Uterus (tissue), 4 donors: ENCODE measurements around the gene IL25. TPM values are rescaled to one million over a fixed set of nuclear protein-coding genes. Genes with fewer than 3 reads are reported as not detected.

Source experiments
- DNase-seq, 2 donors: peaks; one replicate each; pipeline ENCODE4 v3.0.0-alpha.2; 2019 to 2020
- H3K27ac ChIP-seq, 2 donors: fragments of 200-600 bp; sonication (generic); 1 replicate in 1 of 2; 2 replicates in 1 of 2; pipeline ENCODE4 v1.5.1; 2016 to 2018
- H3K27me3 ChIP-seq, 2 donors: fragments of 200-600 bp; sonication (generic); one replicate each; pipeline ENCODE4 v1.5.1; 2018 to 2019; ENCODE audit warnings: control low read depth in 1 of 2
- H3K36me3 ChIP-seq, 2 donors: fragments of 200-600 bp; sonication (generic); one replicate each; pipeline ENCODE4 v1.5.1; 2019; ENCODE audit warnings: control low read depth in 1 of 2
- H3K4me1 ChIP-seq, 2 donors: fragments of 200-600 bp; sonication (generic); one replicate each; pipeline ENCODE4 v1.5.1; 2018 to 2019; ENCODE audit warnings: control low read depth in 1 of 2
- H3K4me3 ChIP-seq, 2 donors: fragments of 200-600 bp; sonication (generic); 1 replicate in 1 of 2; 2 replicates in 1 of 2; pipeline ENCODE4 v1.5.1; 2018 to 2019; ENCODE audit warnings: mild to moderate bottlenecking in 1 of 2
- H3K9me3 ChIP-seq, 2 donors: fragments of 200-600 bp; sonication (generic); one replicate each; pipeline ENCODE4 v1.5.1; 2019; ENCODE audit warnings: control low read depth in 1 of 2
- POLR2A ChIP-seq, 2 donors: fragments of 450-650 bp; IDR thresholded peaks; one replicate each; pipeline ENCODE4 v1.6.1; 2016; ENCODE audit warnings: antibody characterized with exemption in 2 of 2, mild to moderate bottlenecking in 1 of 2, moderate library complexity in 1 of 2
- intact Hi-C: fragments of 100-400 bp; cut with DNase I; formaldehyde crosslinking; loops from one replicate; pipeline ENCODE4 v1.15.1; 2023; ENCODE audit warnings: low total_unique reads
- total RNA-seq, 4 donors: library from RNA; depleted of rRNA in 3 of 4; stranded (reverse); fragments of >200 nt in 3 of 4; gene quantifications; one replicate each; pipeline versions ENCODE4 v1.1.0 to v1.2.4, GENCODE V29; 2014 to 2023
- TF ChIP-seq, protein P1 (sequence below), 4 experiments: fragments of 200-600 bp in 2 of 4; fragments of 450-650 bp in 2 of 4; sonication (generic) in 2 of 4; IDR thresholded peaks; one replicate each; pipeline ENCODE4 v1.5.1; 2016 to 2019; ENCODE audit warnings: antibody characterized with exemption in 4 of 4, mild to moderate bottlenecking in 2 of 4, moderate library complexity in 1 of 4
- donor health status: DM: yes; HTN: yes; CAD: no.

Gene IL25
- total RNA-seq, 4 donors from 2014 or later = not detected

DNA sequence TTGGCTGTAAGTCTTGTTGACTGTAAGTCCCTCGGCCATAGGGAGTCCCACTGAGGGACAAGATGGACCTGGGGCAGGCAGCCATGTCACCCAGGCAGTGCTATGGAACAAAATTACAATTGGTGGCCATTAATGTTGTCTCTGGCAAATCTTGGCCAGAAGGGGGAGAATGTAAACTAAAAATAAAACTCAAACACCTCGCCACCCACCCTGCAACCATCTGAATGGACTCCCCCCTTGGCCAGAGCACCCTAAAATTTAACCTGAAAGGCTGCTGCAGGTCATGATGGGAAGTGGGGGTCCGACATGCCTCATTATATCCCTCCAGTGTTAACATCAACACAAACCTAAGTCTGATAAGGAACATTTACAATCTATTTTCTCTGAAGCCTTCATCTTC lies 28.1 kb upstream of the IL25 start:
- intact Hi-C loops = no loop called here
- no peak for DNase-seq

DNA sequence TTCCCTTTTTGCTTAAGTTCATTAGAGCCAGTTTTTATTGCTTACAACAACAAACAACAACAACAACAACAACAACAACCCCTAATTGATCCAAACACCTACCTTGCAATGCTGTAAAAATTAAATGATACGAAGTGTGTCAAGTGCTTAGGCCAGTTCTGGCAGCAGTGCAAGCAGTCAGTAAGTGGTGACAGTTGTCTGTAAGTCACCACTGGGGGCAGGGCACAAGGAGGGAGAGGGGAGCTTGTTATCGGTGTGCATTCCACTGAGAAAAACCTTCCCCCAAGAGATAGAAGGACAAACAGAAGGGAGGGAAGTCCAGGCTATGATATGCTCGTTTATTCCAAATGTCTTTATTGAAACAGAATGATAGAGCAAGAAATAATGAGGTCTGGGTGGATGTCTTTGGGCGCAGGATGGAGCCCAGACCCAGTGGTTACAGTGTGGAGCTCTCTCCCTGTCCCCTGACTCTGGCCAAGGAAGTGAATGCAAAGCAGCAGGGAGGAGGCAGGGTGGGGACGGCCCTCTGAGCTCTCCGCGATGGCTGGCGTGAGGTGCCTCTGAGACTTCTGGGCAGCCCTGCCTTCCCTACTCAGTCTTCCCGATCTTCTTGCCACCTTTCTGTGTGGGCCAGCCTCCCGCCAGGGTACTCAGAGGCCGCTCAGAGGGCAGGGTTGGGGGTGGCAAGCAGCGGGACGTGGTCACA lies 26.5 kb upstream of the IL25 start:
- no peak overlapping the region for H3K27ac ChIP-seq
- H3K27me3 ChIP-seq = no peaks in the 10 kb centered on the region
- no peaks in the 10 kb centered on the region for H3K4me1 ChIP-seq
- no peaks in the 10 kb centered on the region for H3K9me3 ChIP-seq
- H3K36me3 ChIP-seq = no peaks in the 10 kb centered on the region
- H3K4me3 ChIP-seq = no peak overlapping the region
- intact Hi-C loops = no loop called here
- no peak for DNase-seq
- TF ChIP-seq POLR2A (IDR thresholded peaks at IDR 0.05) = no peak
- TF ChIP-seq, protein P1, sequence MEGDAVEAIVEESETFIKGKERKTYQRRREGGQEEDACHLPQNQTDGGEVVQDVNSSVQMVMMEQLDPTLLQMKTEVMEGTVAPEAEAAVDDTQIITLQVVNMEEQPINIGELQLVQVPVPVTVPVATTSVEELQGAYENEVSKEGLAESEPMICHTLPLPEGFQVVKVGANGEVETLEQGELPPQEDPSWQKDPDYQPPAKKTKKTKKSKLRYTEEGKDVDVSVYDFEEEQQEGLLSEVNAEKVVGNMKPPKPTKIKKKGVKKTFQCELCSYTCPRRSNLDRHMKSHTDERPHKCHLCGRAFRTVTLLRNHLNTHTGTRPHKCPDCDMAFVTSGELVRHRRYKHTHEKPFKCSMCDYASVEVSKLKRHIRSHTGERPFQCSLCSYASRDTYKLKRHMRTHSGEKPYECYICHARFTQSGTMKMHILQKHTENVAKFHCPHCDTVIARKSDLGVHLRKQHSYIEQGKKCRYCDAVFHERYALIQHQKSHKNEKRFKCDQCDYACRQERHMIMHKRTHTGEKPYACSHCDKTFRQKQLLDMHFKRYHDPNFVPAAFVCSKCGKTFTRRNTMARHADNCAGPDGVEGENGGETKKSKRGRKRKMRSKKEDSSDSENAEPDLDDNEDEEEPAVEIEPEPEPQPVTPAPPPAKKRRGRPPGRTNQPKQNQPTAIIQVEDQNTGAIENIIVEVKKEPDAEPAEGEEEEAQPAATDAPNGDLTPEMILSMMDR (IDR thresholded peaks at IDR 0.05) = no peak

More for the DNA sequence above, 28.1 kb upstream of the IL25 start:
- H3K9me3 ChIP-seq = no peaks in the 10 kb centered on the region
- no peaks in the 10 kb centered on the region for H3K4me1 ChIP-seq
- TF ChIP-seq, protein P1 (IDR thresholded peaks at IDR 0.05) = no peak
- TF ChIP-seq POLR2A (IDR thresholded peaks at IDR 0.05) = no peak
- H3K27ac ChIP-seq = no peak overlapping the region
- H3K27me3 ChIP-seq = no peaks in the 10 kb centered on the region
- H3K36me3 ChIP-seq = no peaks in the 10 kb centered on the region
- no peak overlapping the region for H3K4me3 ChIP-seq

DNA sequence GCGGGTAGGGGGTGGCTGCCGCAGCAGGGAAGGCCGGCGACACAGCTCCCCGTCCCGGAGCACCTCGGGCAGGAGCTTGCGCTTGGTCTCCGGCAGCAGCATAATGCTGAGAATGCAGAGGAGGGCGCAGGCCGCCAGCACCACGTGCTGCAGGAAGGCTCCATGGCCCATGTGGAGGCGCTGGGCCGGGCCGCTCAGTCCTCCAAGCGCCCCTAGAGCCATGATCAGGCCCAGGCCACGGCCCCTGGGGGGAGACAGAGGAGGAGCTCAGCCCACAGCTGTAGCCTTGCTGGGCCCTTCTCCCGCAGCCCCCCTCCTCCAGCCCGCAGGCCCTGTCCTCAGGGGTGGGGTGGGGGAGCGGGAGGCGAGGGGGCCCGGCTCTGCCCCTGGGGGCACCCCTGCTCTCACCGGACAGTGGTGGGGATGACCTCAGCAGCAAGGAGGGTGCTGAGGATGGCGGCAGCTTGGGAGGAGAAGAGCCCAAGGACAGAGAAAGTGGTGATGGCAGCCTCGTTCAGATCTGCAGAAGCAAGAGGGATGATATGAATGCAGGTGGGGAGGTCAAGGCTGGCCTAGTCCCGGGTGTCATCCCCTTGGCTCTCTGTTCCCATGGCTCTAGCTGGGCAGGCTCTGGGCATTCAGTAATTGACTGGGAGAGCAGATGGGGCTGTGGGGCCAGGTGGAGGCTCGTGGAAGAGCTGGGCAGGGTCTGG lies 25.8 kb upstream of the IL25 start:
- no peak for DNase-seq
- Histone ChIP-seq H3K9me3 (no peaks in the 10 kb centered on the region), H3K4me1 (no peaks in the 10 kb centered on the region), H3K4me3 (no peak overlapping the region), H3K27me3 (no peaks in the 10 kb centered on the region), H3K36me3 (no peaks in the 10 kb centered on the region), H3K27ac (no peak overlapping the region)
- intact Hi-C loops = no loop called here
- TF ChIP-seq, protein P1 (IDR thresholded peaks at IDR 0.05) = no peak
- no peak for TF ChIP-seq POLR2A (IDR thresholded peaks at IDR 0.05)

DNA sequence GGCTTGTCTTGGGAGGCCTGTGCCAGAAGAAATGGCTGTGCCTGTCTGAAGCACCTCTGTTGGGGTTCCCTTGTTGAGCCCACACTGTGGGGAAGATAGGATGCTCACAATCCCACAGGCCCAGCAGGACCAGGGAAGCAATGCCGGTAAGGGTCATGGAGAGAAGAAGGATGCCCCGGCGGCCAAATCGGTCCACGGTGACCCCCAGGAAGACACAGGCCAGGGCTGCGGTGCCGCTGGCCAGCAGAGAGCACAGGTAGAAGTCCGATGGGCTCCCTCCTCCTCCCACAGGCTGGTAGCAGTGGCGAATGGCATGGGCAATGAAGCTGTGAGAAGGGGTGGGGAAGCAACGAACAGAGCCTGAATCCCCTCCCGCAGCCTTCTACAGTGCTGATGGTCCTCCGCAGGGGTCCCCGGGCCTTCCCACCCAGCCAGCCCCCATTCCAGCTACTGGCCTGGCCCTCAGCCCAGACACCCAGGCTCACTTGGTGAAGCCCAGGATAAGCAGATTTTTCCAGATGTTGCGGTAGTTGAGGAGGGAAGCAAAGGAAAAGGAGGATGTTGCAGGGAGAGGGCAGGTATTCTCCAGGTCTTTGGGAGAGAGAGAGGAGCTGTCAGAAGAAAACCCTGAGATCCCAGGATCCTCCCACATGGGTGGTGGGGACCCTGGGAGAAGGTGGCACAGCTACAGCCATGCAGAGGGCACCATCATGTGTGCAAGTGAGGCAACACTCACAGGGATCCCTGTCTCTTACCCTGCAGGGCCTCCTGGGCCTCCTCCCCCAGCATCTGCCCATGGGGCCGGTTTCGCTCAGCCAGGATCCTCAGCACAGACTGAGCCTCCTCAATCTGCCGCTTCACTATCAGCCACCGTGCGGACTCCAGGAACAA lies 25.0 kb upstream of the IL25 start:
- intact Hi-C loops = no loop called here
- TF ChIP-seq POLR2A (IDR thresholded peaks at IDR 0.05) = no peak
- TF ChIP-seq, protein P1 (IDR thresholded peaks at IDR 0.05) = no peak
- no peaks in the 10 kb centered on the region for H3K27me3 ChIP-seq
- H3K27ac ChIP-seq = no peak overlapping the region
- no peaks in the 10 kb centered on the region for H3K9me3 ChIP-seq
- no peak for DNase-seq
- H3K36me3 ChIP-seq = no peaks in the 10 kb centered on the region
- no peaks in the 10 kb centered on the region for H3K4me1 ChIP-seq
- H3K4me3 ChIP-seq = no peak overlapping the region
